CD14-positive monocyte (primary cell): ENCODE results near the gene APBA2. TPM values are rescaled to one million over a fixed set of nuclear protein-coding genes. Genes with fewer than 3 reads are reported as not detected.
A peak's percentile ranks its signal among the peaks of the same experiment; 100 is the strongest.

Experiments used
- DNase-seq, 3 donors: peaks; one replicate each; pipeline ENCODE4 v3.0.0-alpha.2; 2011 to 2022
- H2AFZ ChIP-seq: 2 replicates; pipeline ENCODE4 v1.6.0; 2012; ENCODE audit warnings: mild to moderate bottlenecking, low read depth, low read length, inconsistent platforms; ENCODE audit not compliant: insufficient read depth, poor library complexity, severe bottlenecking
- H3K27ac ChIP-seq, 2 donors: 1 replicate in 1 of 2; 2 replicates in 1 of 2; pipeline ENCODE4 v1.5.1; 2012 to 2013; ENCODE audit warnings: low read length in 2 of 2, control low read depth in 1 of 2, inconsistent platforms in 1 of 2, low read depth in 1 of 2, mild to moderate bottlenecking in 1 of 2
- H3K27me3 ChIP-seq, 2 donors: one replicate each; pipeline versions ENCODE4 v1.6.0 to v1.6.1; 2011 to 2013; ENCODE audit warnings: low read length in 2 of 2; ENCODE audit not compliant: control insufficient read depth in 2 of 2, insufficient read depth in 2 of 2
- H3K36me3 ChIP-seq, 2 donors: replicated peaks in 1 of 2; 1 replicate in 1 of 2; 2 replicates in 1 of 2; pipeline versions ENCODE4 v1.5.1 to v1.6.1; 2012 to 2013; ENCODE audit warnings: low read length in 2 of 2, control low read depth in 1 of 2, inconsistent platforms in 1 of 2, mild to moderate bottlenecking in 1 of 2; ENCODE audit not compliant: insufficient read depth in 2 of 2, control insufficient read depth in 1 of 2
- H3K4me1 ChIP-seq, 2 donors: 1 replicate in 1 of 2; 2 replicates in 1 of 2; pipeline versions ENCODE4 v1.5.1 to v1.6.1; 2012 to 2013; ENCODE audit warnings: low read length in 2 of 2, control low read depth in 1 of 2, inconsistent platforms in 1 of 2, mild to moderate bottlenecking in 1 of 2, moderate library complexity in 1 of 2; ENCODE audit not compliant: insufficient read depth in 2 of 2, control insufficient read depth in 1 of 2
- H3K4me2 ChIP-seq: replicated peaks from 2 replicates; pipeline ENCODE3; 2012; ENCODE audit warnings: low read length, moderate library complexity, mild to moderate bottlenecking; ENCODE audit not compliant: poor library complexity, severe bottlenecking; ENCODE audit errors: extremely low read depth
- H3K4me3 ChIP-seq, 3 experiments: fragments of 200-600 bp in 1 of 3; sonication (generic) in 1 of 3; replicated peaks in 1 of 3; 1 replicate in 2 of 3; 2 replicates in 1 of 3; pipeline ENCODE4 v1.5.1; 2011 to 2013; ENCODE audit warnings: low read length in 3 of 3, mild to moderate bottlenecking in 3 of 3, control low read depth in 2 of 3, low read depth in 2 of 3, inconsistent platforms in 1 of 3, moderate library complexity in 1 of 3
- H3K79me2 ChIP-seq: 2 replicates; pipeline ENCODE4 v1.6.0; 2012; ENCODE audit warnings: mild to moderate bottlenecking, control low read depth, inconsistent platforms, low read length, moderate library complexity; ENCODE audit not compliant: insufficient read depth
- H3K9ac ChIP-seq: 2 replicates; pipeline ENCODE4 v1.6.0; 2017; ENCODE audit warnings: low read length, mild to moderate bottlenecking; ENCODE audit not compliant: insufficient read depth, poor library complexity, severe bottlenecking
- H3K9me3 ChIP-seq, 2 donors: replicated peaks in 1 of 2; 1 replicate in 1 of 2; 2 replicates in 1 of 2; pipeline versions ENCODE4 v1.5.1 to v1.6.1; 2012 to 2013; ENCODE audit warnings: low read length in 2 of 2, control low read depth in 1 of 2; ENCODE audit not compliant: control insufficient read depth in 1 of 2, insufficient read depth in 1 of 2
- H4K20me1 ChIP-seq: 2 replicates; pipeline ENCODE4 v1.6.0; 2012; ENCODE audit warnings: mild to moderate bottlenecking, low read length, control low read depth, moderate library complexity; ENCODE audit not compliant: insufficient read depth
- H3K27ac Mint-ChIP-seq, 7 donors: one replicate each; pipeline ENCODE4 v1.8.0; 2020; ENCODE audit warnings: mild to moderate bottlenecking in 7 of 7, mixed read lengths in 7 of 7, moderate library complexity in 6 of 7, inconsistent platforms in 2 of 7
- H3K27me3 Mint-ChIP-seq, 3 donors: one replicate each; pipeline ENCODE4 v1.8.0; 2021 to 2022; ENCODE audit warnings: low read depth in 3 of 3, mild to moderate bottlenecking in 3 of 3, mixed read lengths in 3 of 3, moderate library complexity in 3 of 3, inconsistent platforms in 1 of 3
- H3K36me3 Mint-ChIP-seq, 2 donors: one replicate each; pipeline ENCODE4 v1.8.0; 2020; ENCODE audit warnings: mixed read lengths in 2 of 2, inconsistent platforms in 1 of 2, mild to moderate bottlenecking in 1 of 2
- H3K4me1 Mint-ChIP-seq: one replicate; pipeline ENCODE4 v1.8.0; 2020; ENCODE audit warnings: mild to moderate bottlenecking, mixed read lengths
- H3K4me3 Mint-ChIP-seq, 2 donors: one replicate each; pipeline ENCODE4 v1.8.0; 2020; ENCODE audit warnings: mild to moderate bottlenecking in 2 of 2, mixed read lengths in 2 of 2, moderate library complexity in 1 of 2
- H3K9me3 Mint-ChIP-seq, 7 donors: one replicate each; pipeline ENCODE4 v1.8.0; 2020 to 2022; ENCODE audit warnings: mixed read lengths in 7 of 7, mild to moderate bottlenecking in 6 of 7, moderate library complexity in 6 of 7, inconsistent platforms in 2 of 7
- WGBS: methylation state at CpG from one replicate; pipeline ENCODE4 v1.1.5; 2013; ENCODE audit warnings: missing lambda C conversion rate; ENCODE audit not compliant: insufficient coverage; 5-methylcytosine and 5-hydroxymethylcytosine counted together
- intact Hi-C, 2 donors: fragments of 100-400 bp; cut with micrococcal nuclease; formaldehyde crosslinking; loops; one replicate each; pipeline versions ENCODE4 v1.15.0 to v1.15.1; 2023
- polyA plus RNA-seq, 3 donors: library from polyadenylated mRNA; depleted of rRNA in 1 of 3; unstranded in 2 of 3; stranded (reverse) in 1 of 3; fragments of 300-500 nt in 2 of 3; fragments of >200 nt in 1 of 3; fragmentation: Illumina TruSeq in 2 of 3; gene quantifications; 1 replicate in 2 of 3; 2 replicates in 1 of 3; pipeline ENCODE4 v1.2.3, GENCODE V29; 2012 to 2021
- TF ChIP-seq, protein P1 (sequence below): fragments of 200-600 bp; IDR thresholded peaks from one replicate; pipeline ENCODE4 v1.8.0; 2022; ENCODE audit warnings: antibody characterized with exemption, mild to moderate bottlenecking

The APBA2 gene
- polyA plus RNA-seq, 3 donors, result 0.30 TPM; not detected in 2

DNA sequence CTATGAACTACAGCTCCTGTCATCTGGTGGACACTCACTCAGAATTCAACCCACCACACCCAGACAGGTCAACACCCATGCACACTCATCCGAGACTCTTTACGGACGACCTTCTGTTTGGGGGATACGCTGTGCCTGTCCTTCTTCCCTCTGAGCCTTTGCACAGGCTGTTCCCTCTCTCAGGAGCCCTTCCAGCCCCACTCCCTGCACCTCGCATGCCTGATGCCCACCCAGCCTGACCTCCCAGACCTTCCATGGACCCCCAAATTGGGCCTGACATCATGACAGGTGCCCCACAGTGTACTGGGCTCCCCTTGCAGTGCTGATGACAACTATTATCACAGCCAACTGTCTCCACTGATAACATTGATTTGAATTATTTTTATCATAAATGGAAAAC is 248.0 kb downstream of the APBA2 start:
- peak overlapping the region in 1 of 7 donors; percentile 55 for H3K27ac Mint-ChIP-seq
- TF ChIP-seq, protein P1, sequence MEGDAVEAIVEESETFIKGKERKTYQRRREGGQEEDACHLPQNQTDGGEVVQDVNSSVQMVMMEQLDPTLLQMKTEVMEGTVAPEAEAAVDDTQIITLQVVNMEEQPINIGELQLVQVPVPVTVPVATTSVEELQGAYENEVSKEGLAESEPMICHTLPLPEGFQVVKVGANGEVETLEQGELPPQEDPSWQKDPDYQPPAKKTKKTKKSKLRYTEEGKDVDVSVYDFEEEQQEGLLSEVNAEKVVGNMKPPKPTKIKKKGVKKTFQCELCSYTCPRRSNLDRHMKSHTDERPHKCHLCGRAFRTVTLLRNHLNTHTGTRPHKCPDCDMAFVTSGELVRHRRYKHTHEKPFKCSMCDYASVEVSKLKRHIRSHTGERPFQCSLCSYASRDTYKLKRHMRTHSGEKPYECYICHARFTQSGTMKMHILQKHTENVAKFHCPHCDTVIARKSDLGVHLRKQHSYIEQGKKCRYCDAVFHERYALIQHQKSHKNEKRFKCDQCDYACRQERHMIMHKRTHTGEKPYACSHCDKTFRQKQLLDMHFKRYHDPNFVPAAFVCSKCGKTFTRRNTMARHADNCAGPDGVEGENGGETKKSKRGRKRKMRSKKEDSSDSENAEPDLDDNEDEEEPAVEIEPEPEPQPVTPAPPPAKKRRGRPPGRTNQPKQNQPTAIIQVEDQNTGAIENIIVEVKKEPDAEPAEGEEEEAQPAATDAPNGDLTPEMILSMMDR, result no peak
- H3K4me1 ChIP-seq, result no peaks in the 10 kb centered on the region
- peaks cover 0 to under 1% (median 0%) of the 10 kb centered on the region in 7 donors for H3K9me3 Mint-ChIP-seq
- no peaks in the 10 kb centered on the region for H3K36me3 Mint-ChIP-seq
- no peak overlapping the region for H3K27ac ChIP-seq
- H3K9me3 ChIP-seq, result no peaks in the 10 kb centered on the region
- intact Hi-C loops, result no loop called here
- no peaks in the 10 kb centered on the region for H3K27me3 ChIP-seq
- no peak overlapping the region for H3K4me2 ChIP-seq
- peaks cover 2 to 11% (median 8%) of the 10 kb centered on the region in 3 donors for H3K27me3 Mint-ChIP-seq
- H3K4me1 Mint-ChIP-seq, result peaks cover 3% of the 10 kb centered on the region
- H3K4me3 ChIP-seq, result no peak overlapping the region
- H3K36me3 ChIP-seq, result no peaks in the 10 kb centered on the region
- 100% methylated on average over 5 of the region's 5 CpGs for WGBS
- no peak overlapping the region for H3K9ac ChIP-seq
- H4K20me1 ChIP-seq, result no peaks in the 10 kb centered on the region
- H2AFZ ChIP-seq, result no peak overlapping the region
- no peak overlapping the region for H3K4me3 Mint-ChIP-seq
- no peaks in the 10 kb centered on the region for H3K79me2 ChIP-seq
- DNase-seq, result no peak

DNA sequence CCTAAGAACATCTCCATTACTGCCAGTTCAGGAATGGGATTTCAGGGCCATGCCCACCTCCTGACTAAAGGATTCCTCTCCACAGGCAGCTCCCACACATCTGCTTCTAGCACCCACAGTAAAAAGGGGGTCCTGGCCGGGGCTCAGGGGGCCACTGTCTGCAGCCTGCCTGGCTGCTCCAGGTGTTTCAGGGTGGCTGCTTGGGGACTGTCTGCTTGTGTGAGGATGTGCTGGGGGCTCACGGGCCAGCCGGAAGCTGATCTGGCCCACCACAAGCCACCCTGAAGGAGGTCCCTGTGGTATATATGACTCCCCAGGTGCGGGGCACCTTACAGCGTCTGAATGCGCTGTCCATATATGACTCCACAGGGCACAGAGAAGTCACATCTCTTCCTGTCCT is 248.5 kb downstream of the APBA2 start:
- 90% methylated on average over 2 of the region's 6 CpGs for WGBS
- H3K4me2 ChIP-seq, result no peak overlapping the region
- Mint-ChIP-seq H3K36me3 (no peaks in the 10 kb centered on the region), H3K27ac (no peak overlapping the region), H3K27me3 (peaks cover 2 to 12% (median 12%) of the 10 kb centered on the region in 3 donors), H3K9me3 (peaks cover 0 to 2% (median 0%) of the 10 kb centered on the region in 7 donors), H3K4me1 (peaks cover 3% of the 10 kb centered on the region), H3K4me3 (no peak overlapping the region)
- no peak overlapping the region for H3K27ac ChIP-seq
- H3K79me2 ChIP-seq, result no peaks in the 10 kb centered on the region
- H3K36me3 ChIP-seq, result no peaks in the 10 kb centered on the region
- no peak overlapping the region for H3K4me3 ChIP-seq
- H2AFZ ChIP-seq, result no peak overlapping the region
- H3K27me3 ChIP-seq, result no peaks in the 10 kb centered on the region
- DNase-seq, result no peak
- H4K20me1 ChIP-seq, result no peaks in the 10 kb centered on the region
- TF ChIP-seq, protein P1, result no peak
- no peak overlapping the region for H3K9ac ChIP-seq
- H3K4me1 ChIP-seq, result no peaks in the 10 kb centered on the region
- no peaks in the 10 kb centered on the region for H3K9me3 ChIP-seq
- intact Hi-C loops, result no loop called here
